Liver (tissue), 9 donors: ENCODE results near the gene LHPP. TPM values are rescaled to one million over a fixed set of nuclear protein-coding genes. Genes with fewer than 3 reads are reported as not detected.

Experiments
- DNase-seq: peaks from one replicate; pipeline ENCODE4 v3.0.0-alpha.2; 2017; ENCODE audit warnings: low spot score
- H3K27ac ChIP-seq, 2 donors: one replicate each; pipeline ENCODE4 v1.7.0; 2013; ENCODE audit warnings: inconsistent platforms in 2 of 2, low read length in 2 of 2, control low read depth in 1 of 2, low read depth in 1 of 2, mild to moderate bottlenecking in 1 of 2
- H3K27me3 ChIP-seq, 4 donors: one replicate each; pipeline versions ENCODE4 v1.6.1 to v1.7.0; 2013; ENCODE audit warnings: low read length in 3 of 4, inconsistent platforms in 1 of 4, mild to moderate bottlenecking in 1 of 4, moderate library complexity in 1 of 4; ENCODE audit not compliant: control insufficient read depth in 4 of 4, insufficient read depth in 4 of 4
- H3K36me3 ChIP-seq, 4 donors: one replicate each; pipeline versions ENCODE4 v1.6.1 to v1.7.0; 2013; ENCODE audit warnings: low read length in 3 of 4, mild to moderate bottlenecking in 3 of 4, low read depth in 1 of 4, moderate library complexity in 1 of 4; ENCODE audit not compliant: control insufficient read depth in 4 of 4, insufficient read depth in 3 of 4
- H3K4me1 ChIP-seq, 4 donors: one replicate each; pipeline versions ENCODE4 v1.6.1 to v1.7.0; 2013; ENCODE audit warnings: low read length in 3 of 4, mild to moderate bottlenecking in 3 of 4, moderate library complexity in 1 of 4; ENCODE audit not compliant: control insufficient read depth in 4 of 4, insufficient read depth in 4 of 4
- H3K4me3 ChIP-seq, 3 donors: one replicate each; pipeline versions ENCODE4 v1.6.1 to v1.7.0; 2013; ENCODE audit warnings: low read length in 3 of 3, control low read depth in 1 of 3, low read depth in 1 of 3, mild to moderate bottlenecking in 1 of 3
- H3K9ac ChIP-seq, 2 donors: one replicate each; pipeline ENCODE4 v1.7.0; 2013; ENCODE audit warnings: low read length in 2 of 2, mild to moderate bottlenecking in 2 of 2, moderate library complexity in 2 of 2, control low read depth in 1 of 2, low read depth in 1 of 2
- H3K9me3 ChIP-seq, 4 donors: one replicate each; pipeline versions ENCODE4 v1.6.1 to v1.7.0; 2013; ENCODE audit warnings: low read length in 3 of 4; ENCODE audit not compliant: control insufficient read depth in 4 of 4
- EGR1 ChIP-seq, 2 donors: IDR thresholded peaks; 2 replicates each; pipeline ENCODE4 v1.6.1; 2016 to 2018; ENCODE audit warnings: antibody characterized with exemption in 2 of 2, low read depth in 2 of 2
- GABPA ChIP-seq, 2 donors: IDR thresholded peaks in 1 of 2; conservative IDR thresholded peaks in 1 of 2; 2 replicates each; pipeline ENCODE4 v1.6.1; 2016; ENCODE audit warnings: antibody characterized with exemption in 2 of 2, mild to moderate bottlenecking in 1 of 2, moderate library complexity in 1 of 2
- HNF4A ChIP-seq, 2 donors: conservative IDR thresholded peaks; 2 replicates each; pipeline ENCODE4 v1.6.1; 2016; ENCODE audit warnings: antibody characterized with exemption in 2 of 2, mild to moderate bottlenecking in 2 of 2
- JUND ChIP-seq, 2 donors: IDR thresholded peaks; 2 replicates each; pipeline ENCODE4 v1.6.1; 2016; ENCODE audit warnings: antibody characterized with exemption in 2 of 2
- NR2F2 ChIP-seq: IDR thresholded peaks from 2 replicates; pipeline ENCODE4 v1.6.1; 2016; ENCODE audit warnings: antibody characterized with exemption
- RAD21 ChIP-seq, 2 donors: IDR thresholded peaks; 2 replicates each; pipeline ENCODE4 v1.6.1; 2016; ENCODE audit warnings: antibody characterized with exemption in 2 of 2, mild to moderate bottlenecking in 2 of 2
- RXRA ChIP-seq, 2 donors: IDR thresholded peaks; 2 replicates each; pipeline ENCODE4 v1.6.1; 2017 to 2018; ENCODE audit warnings: antibody characterized with exemption in 2 of 2, mild to moderate bottlenecking in 1 of 2
- SP1 ChIP-seq: IDR thresholded peaks from 2 replicates; pipeline ENCODE4 v1.6.1; 2018; ENCODE audit warnings: antibody characterized with exemption, mild to moderate bottlenecking
- YY1 ChIP-seq: IDR thresholded peaks from 2 replicates; pipeline ENCODE4 v1.6.1; 2016; ENCODE audit warnings: antibody characterized with exemption, mild to moderate bottlenecking
- WGBS: extraction: QIAGEN DNeasy Blood & Tissue Kit; methylation state at CpG from one replicate; pipeline ENCODE4 v1.1.7; 2013; 5-methylcytosine and 5-hydroxymethylcytosine counted together
- polyA plus RNA-seq, 2 donors: library from polyadenylated mRNA; stranded (reverse) in 1 of 2; unstranded in 1 of 2; fragments of 200-250 nt in 1 of 2; fragments of >200 nt in 1 of 2; fragmentation: Nextera tagmentation in 1 of 2; extraction: Ambion mirVana in 1 of 2; gene quantifications; one replicate each; pipeline versions ENCODE4 v1.2.1 to v1.2.3, GENCODE V29; 2013 to 2015
- total RNA-seq, 2 donors: library from RNA; depleted of rRNA; stranded (reverse); fragments of >200 nt; gene quantifications; one replicate each; pipeline ENCODE4 v1.2.3, GENCODE V29; 2014
- TF ChIP-seq, protein P1 (sequence below): fragments of 150-350 bp; IDR thresholded peaks from 2 replicates; pipeline ENCODE4 v1.5.1; 2017; ENCODE audit warnings: improper control_type of control experiment, low read depth, low read length; ENCODE audit not compliant: missing input control
- TF ChIP-seq, protein P2 (sequence below): IDR thresholded peaks from 2 replicates; pipeline ENCODE4 v1.6.1; 2016; ENCODE audit warnings: antibody characterized with exemption
- TF ChIP-seq, protein P3 (sequence below): IDR thresholded peaks from 2 replicates; pipeline ENCODE4 v1.6.1; 2016; ENCODE audit warnings: antibody characterized with exemption
- TF ChIP-seq, protein P4 (sequence below): IDR thresholded peaks from 2 replicates; pipeline ENCODE4 v1.6.1; 2016; ENCODE audit warnings: antibody characterized with exemption, mild to moderate bottlenecking
- donor health status: healthy.
- donor health status: healthy.
- donor health status: healthy.
- donor health status: healthy.
- donor health status: healthy.

LHPP gene
- total and polyA plus RNA-seq, 4 donors, result 15.9 to 39.9 (median 26.2) TPM

DNA sequence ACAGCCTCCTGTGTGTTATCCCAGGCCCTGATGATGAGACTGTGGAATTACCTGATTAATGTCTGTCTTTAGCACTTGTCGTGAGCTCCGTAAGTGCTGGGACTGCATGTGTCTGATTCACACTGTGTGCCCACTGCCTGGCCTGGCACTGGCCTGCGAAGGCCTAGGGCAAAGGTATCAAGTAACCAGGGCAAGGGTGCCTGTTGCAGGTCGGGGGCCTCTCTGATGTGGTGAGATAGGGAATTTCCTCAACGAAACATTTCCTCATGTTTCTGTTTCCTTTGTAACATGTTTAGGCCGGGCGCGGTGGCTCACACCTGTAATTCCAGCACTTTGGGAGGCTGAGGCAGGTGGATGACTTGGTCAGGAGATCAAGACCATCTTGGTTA is 50.4 kb downstream of the LHPP start:
- H3K4me1 ChIP-seq, result no peaks in the 10 kb centered on the region
- 93% methylated on average over 8 of the region's 8 CpGs for WGBS
- DNase-seq, result no peak
- H3K4me3 ChIP-seq, result no peak overlapping the region
- peaks cover 0 to 10% (median 5%) of the 10 kb centered on the region in 4 donors for H3K36me3 ChIP-seq
- no peaks in the 10 kb centered on the region for H3K27me3 ChIP-seq
- H3K9me3 ChIP-seq, result no peaks in the 10 kb centered on the region
- no peak overlapping the region for H3K27ac ChIP-seq
- no peak overlapping the region for H3K9ac ChIP-seq
- TF ChIP-seq GABPA (IDR thresholded peaks at IDR 0.05 in 1 of 2, conservative IDR thresholded peaks at IDR 0.05 in 1 of 2) (no peak), JUND (IDR thresholded peaks at IDR 0.05) (no peak), YY1 (no peak), EGR1 (IDR thresholded peaks at IDR 0.05; ENCODE audit: low read depth in 2 of 2) (no peak), RAD21 (IDR thresholded peaks at IDR 0.05) (no peak), SP1 (no peak), HNF4A (conservative IDR thresholded peaks at IDR 0.05) (no peak), NR2F2 (no peak)
- TF ChIP-seq, protein P1, sequence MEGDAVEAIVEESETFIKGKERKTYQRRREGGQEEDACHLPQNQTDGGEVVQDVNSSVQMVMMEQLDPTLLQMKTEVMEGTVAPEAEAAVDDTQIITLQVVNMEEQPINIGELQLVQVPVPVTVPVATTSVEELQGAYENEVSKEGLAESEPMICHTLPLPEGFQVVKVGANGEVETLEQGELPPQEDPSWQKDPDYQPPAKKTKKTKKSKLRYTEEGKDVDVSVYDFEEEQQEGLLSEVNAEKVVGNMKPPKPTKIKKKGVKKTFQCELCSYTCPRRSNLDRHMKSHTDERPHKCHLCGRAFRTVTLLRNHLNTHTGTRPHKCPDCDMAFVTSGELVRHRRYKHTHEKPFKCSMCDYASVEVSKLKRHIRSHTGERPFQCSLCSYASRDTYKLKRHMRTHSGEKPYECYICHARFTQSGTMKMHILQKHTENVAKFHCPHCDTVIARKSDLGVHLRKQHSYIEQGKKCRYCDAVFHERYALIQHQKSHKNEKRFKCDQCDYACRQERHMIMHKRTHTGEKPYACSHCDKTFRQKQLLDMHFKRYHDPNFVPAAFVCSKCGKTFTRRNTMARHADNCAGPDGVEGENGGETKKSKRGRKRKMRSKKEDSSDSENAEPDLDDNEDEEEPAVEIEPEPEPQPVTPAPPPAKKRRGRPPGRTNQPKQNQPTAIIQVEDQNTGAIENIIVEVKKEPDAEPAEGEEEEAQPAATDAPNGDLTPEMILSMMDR, result no peak
- TF ChIP-seq, protein P2, sequence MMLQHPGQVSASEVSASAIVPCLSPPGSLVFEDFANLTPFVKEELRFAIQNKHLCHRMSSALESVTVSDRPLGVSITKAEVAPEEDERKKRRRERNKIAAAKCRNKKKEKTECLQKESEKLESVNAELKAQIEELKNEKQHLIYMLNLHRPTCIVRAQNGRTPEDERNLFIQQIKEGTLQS, result no peak

DNA sequence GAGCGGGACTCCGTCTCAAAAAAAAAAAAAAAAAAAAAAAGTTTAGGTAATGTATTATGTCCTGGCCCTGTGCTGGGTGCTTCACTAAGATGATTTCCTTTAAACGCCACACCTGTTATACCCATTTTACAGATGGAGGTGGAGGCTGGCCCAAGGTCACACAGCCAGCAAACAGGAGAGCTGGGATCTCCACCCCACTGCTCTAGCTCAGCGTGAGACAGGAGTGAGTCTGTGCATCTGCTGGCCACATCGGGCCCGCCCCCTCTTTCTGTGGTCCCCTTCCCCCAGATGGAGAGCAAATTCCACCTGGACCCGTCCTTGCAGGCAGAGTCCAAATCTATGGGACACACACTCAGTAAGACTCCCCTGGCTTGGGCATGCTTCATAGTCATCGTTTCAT is 51.0 kb downstream of the LHPP start:
- no peak overlapping the region for H3K9ac ChIP-seq
- H3K4me1 ChIP-seq, result no peaks in the 10 kb centered on the region
- H3K36me3 ChIP-seq, result peaks cover 0 to 13% (median 6%) of the 10 kb centered on the region in 4 donors
- no peaks in the 10 kb centered on the region for H3K9me3 ChIP-seq
- H3K27me3 ChIP-seq, result no peaks in the 10 kb centered on the region
- H3K27ac ChIP-seq, result no peak overlapping the region
- no peak for TF ChIP-seq RAD21 (IDR thresholded peaks at IDR 0.05)
- no peak overlapping the region for H3K4me3 ChIP-seq
- no peak for DNase-seq
- WGBS, result 97% methylated on average over 6 of the region's 8 CpGs

DNA sequence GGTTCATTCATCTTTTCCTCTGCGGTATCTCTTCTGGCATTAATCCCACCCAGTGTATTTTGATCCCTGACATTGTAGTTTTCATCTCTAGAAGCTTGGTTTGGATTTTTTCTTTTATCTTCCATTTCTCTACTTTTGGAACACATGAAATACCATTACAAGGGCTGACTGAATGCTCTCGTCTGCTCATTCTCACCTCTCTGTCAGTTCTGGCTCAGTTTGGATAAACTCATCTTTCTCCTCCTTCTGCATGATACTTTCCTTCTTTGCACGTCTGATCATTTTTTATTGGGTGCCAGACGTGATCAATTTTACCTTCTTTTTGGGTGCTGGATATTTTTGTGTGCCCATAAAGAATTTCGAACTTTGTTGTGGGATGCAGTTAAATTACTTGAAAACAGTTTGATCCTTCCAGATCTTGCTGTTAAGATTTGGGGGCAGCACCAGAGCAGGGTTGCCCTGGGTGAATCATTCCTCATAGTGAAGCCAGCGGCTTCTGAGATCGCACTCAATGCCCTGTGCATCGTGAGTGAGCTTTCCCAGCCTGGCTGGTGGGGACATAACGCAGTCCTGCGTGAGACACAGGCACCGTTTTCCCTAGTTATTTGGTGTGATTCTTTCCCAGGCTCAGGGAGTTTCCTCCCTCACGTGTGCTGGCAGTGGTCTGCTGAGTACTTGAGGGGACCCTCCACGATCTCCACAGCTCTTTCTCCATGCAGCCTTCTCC is 53.8 kb downstream of the LHPP start:
- no peaks in the 10 kb centered on the region for H3K9me3 ChIP-seq
- DNase-seq, result no peak
- 93% methylated on average over 13 of the region's 13 CpGs for WGBS
- peaks cover 0 to 8% (median 2%) of the 10 kb centered on the region in 4 donors for H3K36me3 ChIP-seq
- TF ChIP-seq EGR1 (IDR thresholded peaks at IDR 0.05; ENCODE audit: low read depth in 2 of 2), result no peak
- TF ChIP-seq, protein P1, result no peak
- TF ChIP-seq, protein P3, sequence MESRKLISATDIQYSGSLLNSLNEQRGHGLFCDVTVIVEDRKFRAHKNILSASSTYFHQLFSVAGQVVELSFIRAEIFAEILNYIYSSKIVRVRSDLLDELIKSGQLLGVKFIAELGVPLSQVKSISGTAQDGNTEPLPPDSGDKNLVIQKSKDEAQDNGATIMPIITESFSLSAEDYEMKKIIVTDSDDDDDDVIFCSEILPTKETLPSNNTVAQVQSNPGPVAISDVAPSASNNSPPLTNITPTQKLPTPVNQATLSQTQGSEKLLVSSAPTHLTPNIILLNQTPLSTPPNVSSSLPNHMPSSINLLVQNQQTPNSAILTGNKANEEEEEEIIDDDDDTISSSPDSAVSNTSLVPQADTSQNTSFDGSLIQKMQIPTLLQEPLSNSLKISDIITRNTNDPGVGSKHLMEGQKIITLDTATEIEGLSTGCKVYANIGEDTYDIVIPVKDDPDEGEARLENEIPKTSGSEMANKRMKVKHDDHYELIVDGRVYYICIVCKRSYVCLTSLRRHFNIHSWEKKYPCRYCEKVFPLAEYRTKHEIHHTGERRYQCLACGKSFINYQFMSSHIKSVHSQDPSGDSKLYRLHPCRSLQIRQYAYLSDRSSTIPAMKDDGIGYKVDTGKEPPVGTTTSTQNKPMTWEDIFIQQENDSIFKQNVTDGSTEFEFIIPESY, result no peak
- TF ChIP-seq RXRA (IDR thresholded peaks at IDR 0.05), result no peak
- TF ChIP-seq, protein P4, sequence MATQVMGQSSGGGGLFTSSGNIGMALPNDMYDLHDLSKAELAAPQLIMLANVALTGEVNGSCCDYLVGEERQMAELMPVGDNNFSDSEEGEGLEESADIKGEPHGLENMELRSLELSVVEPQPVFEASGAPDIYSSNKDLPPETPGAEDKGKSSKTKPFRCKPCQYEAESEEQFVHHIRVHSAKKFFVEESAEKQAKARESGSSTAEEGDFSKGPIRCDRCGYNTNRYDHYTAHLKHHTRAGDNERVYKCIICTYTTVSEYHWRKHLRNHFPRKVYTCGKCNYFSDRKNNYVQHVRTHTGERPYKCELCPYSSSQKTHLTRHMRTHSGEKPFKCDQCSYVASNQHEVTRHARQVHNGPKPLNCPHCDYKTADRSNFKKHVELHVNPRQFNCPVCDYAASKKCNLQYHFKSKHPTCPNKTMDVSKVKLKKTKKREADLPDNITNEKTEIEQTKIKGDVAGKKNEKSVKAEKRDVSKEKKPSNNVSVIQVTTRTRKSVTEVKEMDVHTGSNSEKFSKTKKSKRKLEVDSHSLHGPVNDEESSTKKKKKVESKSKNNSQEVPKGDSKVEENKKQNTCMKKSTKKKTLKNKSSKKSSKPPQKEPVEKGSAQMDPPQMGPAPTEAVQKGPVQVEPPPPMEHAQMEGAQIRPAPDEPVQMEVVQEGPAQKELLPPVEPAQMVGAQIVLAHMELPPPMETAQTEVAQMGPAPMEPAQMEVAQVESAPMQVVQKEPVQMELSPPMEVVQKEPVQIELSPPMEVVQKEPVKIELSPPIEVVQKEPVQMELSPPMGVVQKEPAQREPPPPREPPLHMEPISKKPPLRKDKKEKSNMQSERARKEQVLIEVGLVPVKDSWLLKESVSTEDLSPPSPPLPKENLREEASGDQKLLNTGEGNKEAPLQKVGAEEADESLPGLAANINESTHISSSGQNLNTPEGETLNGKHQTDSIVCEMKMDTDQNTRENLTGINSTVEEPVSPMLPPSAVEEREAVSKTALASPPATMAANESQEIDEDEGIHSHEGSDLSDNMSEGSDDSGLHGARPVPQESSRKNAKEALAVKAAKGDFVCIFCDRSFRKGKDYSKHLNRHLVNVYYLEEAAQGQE, result no peak
- TF ChIP-seq YY1, result no peak
- TF ChIP-seq HNF4A (conservative IDR thresholded peaks at IDR 0.05), result no peak
- TF ChIP-seq RAD21 (IDR thresholded peaks at IDR 0.05), result no peak
- no peak for TF ChIP-seq GABPA (IDR thresholded peaks at IDR 0.05 in 1 of 2, conservative IDR thresholded peaks at IDR 0.05 in 1 of 2)
- no peak for TF ChIP-seq NR2F2
- no peak overlapping the region for H3K9ac ChIP-seq
- H3K27me3 ChIP-seq, result no peaks in the 10 kb centered on the region
- no peak overlapping the region for H3K27ac ChIP-seq
- no peak overlapping the region for H3K4me3 ChIP-seq
- H3K4me1 ChIP-seq, result no peaks in the 10 kb centered on the region
